SJCRH30 (cell line): Measurements from ENCODE around the gene FCMR. TPM values are rescaled to one million over a fixed set of nuclear protein-coding genes. Genes with fewer than 3 reads are reported as not detected.

Experiments used
- DNase-seq, 2 experiments: peaks; one replicate each; pipeline ENCODE4 v3.0.0-alpha.2; 2015 to 2020
- H3K27ac ChIP-seq: fragments of 250-450 bp; sonication (Bioruptor Pico); 2 replicates; pipeline ENCODE4 v1.5.1; 2020; ENCODE audit warnings: mild to moderate bottlenecking, moderate library complexity
- H3K27me3 ChIP-seq: fragments of 250-450 bp; sonication (Bioruptor Pico); 2 replicates; pipeline ENCODE4 v1.5.1; 2020; ENCODE audit warnings: mild to moderate bottlenecking, moderate library complexity
- H3K36me3 ChIP-seq: fragments of 250-450 bp; sonication (Bioruptor Pico); 2 replicates; pipeline ENCODE4 v1.5.1; 2020; ENCODE audit warnings: mild to moderate bottlenecking, moderate library complexity
- H3K4me1 ChIP-seq: fragments of 250-450 bp; sonication (Bioruptor Pico); 2 replicates; pipeline ENCODE4 v1.5.1; 2020; ENCODE audit warnings: mild to moderate bottlenecking, moderate library complexity
- H3K4me3 ChIP-seq: fragments of 250-450 bp; sonication (Bioruptor Pico); 2 replicates; pipeline ENCODE4 v1.5.1; 2020; ENCODE audit warnings: mild to moderate bottlenecking, moderate library complexity
- H3K9me3 ChIP-seq: fragments of 250-450 bp; sonication (Bioruptor Pico); replicated peaks from 2 replicates; pipeline ENCODE4 v1.5.1; 2020; ENCODE audit warnings: mild to moderate bottlenecking, moderate library complexity
- total RNA-seq: library from RNA; depleted of rRNA; stranded (reverse); fragments of >200 nt; shearing (Covaris generic); gene quantifications from 2 replicates; pipeline ENCODE4 v1.2.3, GENCODE V29; 2014

Gene FCMR
- total RNA-seq, 1 experiment from 2014 or later: not detected

- DNase-seq: no peak
- H3K27me3 ChIP-seq: peaks cover 6% of the 10 kb centered on the region; the same call in 1 of the 2 replicates
- H3K27ac ChIP-seq: no peak overlapping the region
Measured at GRCh38 chr1:206893380-206893779, 28.4 kb downstream of the FCMR start.

GRCh38 chr1:206892351-206892984, 29.3 kb downstream of the FCMR start:
- H3K27ac ChIP-seq: no peak overlapping the region
- H3K36me3 ChIP-seq: no peaks in the 10 kb centered on the region
- peaks cover 6% of the 10 kb centered on the region; the same call in 1 of the 2 replicates for H3K27me3 ChIP-seq
- H3K9me3 ChIP-seq: no peaks in the 10 kb centered on the region
- peaks cover 5% of the 10 kb centered on the region; the same call in 1 of the 2 replicates for H3K4me1 ChIP-seq
- no peak for DNase-seq
- no peak overlapping the region for H3K4me3 ChIP-seq

More at GRCh38 chr1:206893380-206893779, 28.4 kb downstream of the FCMR start:
- no peaks in the 10 kb centered on the region for H3K36me3 ChIP-seq
- no peaks in the 10 kb centered on the region for H3K9me3 ChIP-seq
- no peak overlapping the region for H3K4me3 ChIP-seq
- H3K4me1 ChIP-seq: peaks cover 7% of the 10 kb centered on the region; the same call in 1 of the 2 replicates

- H3K27ac ChIP-seq: no peak overlapping the region
Measured at GRCh38 chr1:206891412-206891811, 30.3 kb downstream of the FCMR start.

GRCh38 chr1:206890125-206891060, 31.3 kb downstream of the FCMR start:
- no peaks in the 10 kb centered on the region for H3K4me1 ChIP-seq
- H3K27ac ChIP-seq: no peak overlapping the region
- H3K4me3 ChIP-seq: no peak overlapping the region
- peaks cover 6% of the 10 kb centered on the region; the same call in 1 of the 2 replicates for H3K27me3 ChIP-seq
- no peaks in the 10 kb centered on the region for H3K36me3 ChIP-seq
- H3K9me3 ChIP-seq: no peaks in the 10 kb centered on the region
- DNase-seq: no peak

More at GRCh38 chr1:206891412-206891811, 30.3 kb downstream of the FCMR start:
- no peaks in the 10 kb centered on the region for H3K36me3 ChIP-seq
- no peak overlapping the region for H3K4me3 ChIP-seq
- H3K4me1 ChIP-seq: peaks cover 5% of the 10 kb centered on the region; the same call in 1 of the 2 replicates
- DNase-seq: no peak
- no peaks in the 10 kb centered on the region for H3K9me3 ChIP-seq
- H3K27me3 ChIP-seq: peaks cover 6% of the 10 kb centered on the region; the same call in 1 of the 2 replicates

- H3K9me3 ChIP-seq: no peaks in the 10 kb centered on the region
- no peaks in the 10 kb centered on the region for H3K4me1 ChIP-seq
- no peak overlapping the region for H3K27ac ChIP-seq
- no peak for DNase-seq
- H3K36me3 ChIP-seq: no peaks in the 10 kb centered on the region
- no peak overlapping the region for H3K4me3 ChIP-seq
- no peaks in the 10 kb centered on the region; the same call in 1 of the 2 replicates for H3K27me3 ChIP-seq
Measured at GRCh38 chr1:206887701-206888100, 34.0 kb downstream of the FCMR start.

- DNase-seq: no peak
- no peaks in the 10 kb centered on the region; the same call in 1 of the 2 replicates for H3K27me3 ChIP-seq
Measured at GRCh38 chr1:206886831-206887230, 34.9 kb downstream of the FCMR start.

GRCh38 chr1:206885341-206886060, 36.2 kb downstream of the FCMR start:
- Histone ChIP-seq H3K4me3 (no peak overlapping the region), H3K36me3 (no peaks in the 10 kb centered on the region), H3K9me3 (no peaks in the 10 kb centered on the region), H3K27ac (no peak overlapping the region), H3K4me1 (no peaks in the 10 kb centered on the region), H3K27me3 (no peaks in the 10 kb centered on the region; the same call in 1 of the 2 replicates)
- DNase-seq: no peak

More at GRCh38 chr1:206886831-206887230, 34.9 kb downstream of the FCMR start:
- H3K4me3 ChIP-seq: no peak overlapping the region
- H3K9me3 ChIP-seq: no peaks in the 10 kb centered on the region
- no peak overlapping the region for H3K27ac ChIP-seq
- no peaks in the 10 kb centered on the region for H3K36me3 ChIP-seq
- H3K4me1 ChIP-seq: no peaks in the 10 kb centered on the region

GRCh38 chr1:206883876-206884275, 37.9 kb downstream of the FCMR start:
- DNase-seq: no peak
- no peaks in the 10 kb centered on the region; the same call in 1 of the 2 replicates for H3K27me3 ChIP-seq
- H3K4me3 ChIP-seq: no peak overlapping the region
- H3K36me3 ChIP-seq: no peaks in the 10 kb centered on the region
- no peaks in the 10 kb centered on the region for H3K9me3 ChIP-seq
- H3K4me1 ChIP-seq: no peaks in the 10 kb centered on the region
- H3K27ac ChIP-seq: no peak overlapping the region

GRCh38 chr1:206883160-206883559, 38.6 kb downstream of the FCMR start:
- DNase-seq: no peak

GRCh38 chr1:206882555-206882954, 39.2 kb downstream of the FCMR start:
- DNase-seq: no peak
- Histone ChIP-seq H3K4me3 (no peak overlapping the region), H3K27ac (no peak overlapping the region), H3K4me1 (no peaks in the 10 kb centered on the region), H3K27me3 (no peaks in the 10 kb centered on the region; the same call in 1 of the 2 replicates), H3K36me3 (no peaks in the 10 kb centered on the region), H3K9me3 (no peaks in the 10 kb centered on the region)

More at GRCh38 chr1:206883160-206883559, 38.6 kb downstream of the FCMR start:
- Histone ChIP-seq H3K27me3 (no peaks in the 10 kb centered on the region; the same call in 1 of the 2 replicates), H3K9me3 (no peaks in the 10 kb centered on the region), H3K4me3 (no peak overlapping the region), H3K27ac (no peak overlapping the region), H3K4me1 (no peaks in the 10 kb centered on the region), H3K36me3 (no peaks in the 10 kb centered on the region)

GRCh38 chr1:206880314-206880713, 41.4 kb downstream of the FCMR start:
- H3K4me3 ChIP-seq: no peak overlapping the region
- H3K36me3 ChIP-seq: no peaks in the 10 kb centered on the region
- DNase-seq: no peak
- H3K27me3 ChIP-seq: no peaks in the 10 kb centered on the region; the same call in 1 of the 2 replicates
- H3K9me3 ChIP-seq: no peaks in the 10 kb centered on the region
- no peaks in the 10 kb centered on the region for H3K4me1 ChIP-seq
- H3K27ac ChIP-seq: no peak overlapping the region

- Histone ChIP-seq H3K4me1 (no peaks in the 10 kb centered on the region), H3K36me3 (no peaks in the 10 kb centered on the region)
- no peak for DNase-seq
Measured at GRCh38 chr1:206878456-206878855, 43.3 kb downstream of the FCMR start.

GRCh38 chr1:206875752-206876377, 45.9 kb downstream of the FCMR start:
- DNase-seq: no peak
- Histone ChIP-seq H3K4me1 (no peaks in the 10 kb centered on the region), H3K4me3 (no peak overlapping the region), H3K36me3 (no peaks in the 10 kb centered on the region), H3K27ac (no peak overlapping the region), H3K27me3 (no peaks in the 10 kb centered on the region), H3K9me3 (no peaks in the 10 kb centered on the region)

More at GRCh38 chr1:206878456-206878855, 43.3 kb downstream of the FCMR start:
- H3K27ac ChIP-seq: no peak overlapping the region
- no peaks in the 10 kb centered on the region for H3K9me3 ChIP-seq
- H3K27me3 ChIP-seq: no peaks in the 10 kb centered on the region
- no peak overlapping the region for H3K4me3 ChIP-seq

GRCh38 chr1:206873603-206874188, 48.0 kb downstream of the FCMR start:
- Histone ChIP-seq H3K4me3 (no peak overlapping the region), H3K27ac (no peak overlapping the region), H3K27me3 (no peaks in the 10 kb centered on the region), H3K9me3 (no peaks in the 10 kb centered on the region), H3K4me1 (no peaks in the 10 kb centered on the region), H3K36me3 (no peaks in the 10 kb centered on the region)
- no peak for DNase-seq
